ENCODE measurements around the gene MGAT5.

DNA sequence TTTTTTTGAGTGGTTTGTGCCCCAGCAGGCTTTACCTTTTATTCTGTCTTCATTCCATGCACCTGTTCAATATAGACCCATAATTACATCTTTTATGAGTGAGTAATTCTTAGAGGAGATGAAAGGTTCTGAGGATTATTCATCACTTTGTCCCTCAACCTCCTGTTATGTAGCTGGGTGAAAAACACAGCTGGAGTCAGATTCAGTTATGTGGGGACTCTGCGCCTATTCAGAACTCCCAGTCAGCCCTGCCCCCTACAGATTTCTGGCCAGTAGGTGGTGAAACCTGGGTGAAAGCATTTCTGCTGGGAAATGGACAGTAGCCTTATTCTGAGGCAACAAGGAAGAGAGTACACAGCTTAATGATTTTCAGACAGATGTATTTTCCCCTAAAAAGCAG lies 107.8 kb downstream of the MGAT5 start:
- TF ChIP-seq, protein P1, sequence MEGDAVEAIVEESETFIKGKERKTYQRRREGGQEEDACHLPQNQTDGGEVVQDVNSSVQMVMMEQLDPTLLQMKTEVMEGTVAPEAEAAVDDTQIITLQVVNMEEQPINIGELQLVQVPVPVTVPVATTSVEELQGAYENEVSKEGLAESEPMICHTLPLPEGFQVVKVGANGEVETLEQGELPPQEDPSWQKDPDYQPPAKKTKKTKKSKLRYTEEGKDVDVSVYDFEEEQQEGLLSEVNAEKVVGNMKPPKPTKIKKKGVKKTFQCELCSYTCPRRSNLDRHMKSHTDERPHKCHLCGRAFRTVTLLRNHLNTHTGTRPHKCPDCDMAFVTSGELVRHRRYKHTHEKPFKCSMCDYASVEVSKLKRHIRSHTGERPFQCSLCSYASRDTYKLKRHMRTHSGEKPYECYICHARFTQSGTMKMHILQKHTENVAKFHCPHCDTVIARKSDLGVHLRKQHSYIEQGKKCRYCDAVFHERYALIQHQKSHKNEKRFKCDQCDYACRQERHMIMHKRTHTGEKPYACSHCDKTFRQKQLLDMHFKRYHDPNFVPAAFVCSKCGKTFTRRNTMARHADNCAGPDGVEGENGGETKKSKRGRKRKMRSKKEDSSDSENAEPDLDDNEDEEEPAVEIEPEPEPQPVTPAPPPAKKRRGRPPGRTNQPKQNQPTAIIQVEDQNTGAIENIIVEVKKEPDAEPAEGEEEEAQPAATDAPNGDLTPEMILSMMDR (conservative IDR thresholded peaks at IDR 0.05): no peak
- TF ChIP-seq ZFX (IDR thresholded peaks at IDR 0.05): no peak
